ENCODE data around the gene SPPL2A.
A peak's percentile ranks its signal among the peaks of the same experiment; 100 is the strongest.

Gene SPPL2A

DNA sequence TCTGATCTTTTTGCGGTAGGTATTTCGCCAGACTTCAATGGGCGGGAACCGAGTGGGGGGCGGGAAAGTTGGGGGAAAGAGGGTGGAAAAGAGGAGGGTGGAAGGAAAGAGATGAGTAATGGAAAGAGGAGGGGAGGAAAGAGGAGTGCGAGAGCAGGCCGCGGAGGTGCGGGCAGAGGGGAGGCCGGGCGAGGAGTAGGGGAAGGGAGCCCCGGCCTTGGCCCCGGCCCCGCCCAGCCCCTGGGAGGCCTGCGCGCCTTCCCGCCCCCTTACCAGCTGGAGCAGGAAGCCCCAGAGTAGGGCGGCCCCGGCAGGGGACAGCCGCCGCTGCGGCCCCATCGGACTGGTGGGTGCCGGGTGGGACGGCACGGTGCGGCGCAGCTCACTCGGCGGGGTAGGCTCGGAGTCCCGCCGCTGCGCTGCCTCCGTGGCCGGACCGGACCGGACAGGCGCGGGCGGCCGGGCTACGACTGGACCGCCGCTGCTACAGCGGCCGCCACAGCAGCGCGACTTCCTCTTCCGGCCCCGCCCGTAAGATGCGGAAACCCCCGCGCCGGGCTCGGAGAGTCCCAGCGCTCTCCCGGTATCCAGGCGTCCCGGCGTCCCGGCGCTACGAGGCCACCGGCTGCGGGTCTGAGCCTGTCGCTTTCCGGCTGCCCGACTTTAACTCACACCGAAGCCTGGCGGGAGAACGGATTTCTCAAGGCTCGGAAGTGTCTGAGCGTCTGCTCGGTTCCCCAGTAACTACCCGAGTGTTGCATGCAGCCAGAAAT, at the start of gene SPPL2A:
TSS of gene SPPL2A (minus strand) at position 512 of the 773 bp plus-strand sequence. CDS start at position 339, 173 bp downstream.
- Histone ChIP-seq H3K4me2 (ENCODE audit: low read depth, low read length, poor library complexity, severe bottlenecking) (peak within 1 kb of the TSS; percentile 94), H3K9ac (ENCODE audit: low read depth, low read length, poor library complexity, severe bottlenecking) (peak within 1 kb of the TSS; percentile 87), H3F3A (ENCODE audit: low read depth) (no peaks in the 10 kb centered on the region), H2AFZ (ENCODE audit: low read length) (peak within 1 kb of the TSS; percentile 88), H3K4me1 (ENCODE audit: insufficient read depth, low read length, poor library complexity, severe bottlenecking) (peaks cover 7% of the 10 kb centered on the region), H3K36me3 (ENCODE audit: insufficient read depth, low read length) (no peaks in the 10 kb centered on the region), H3K79me2 (ENCODE audit: insufficient read depth, low read length) (peaks cover 44% of the 10 kb centered on the region), H3K4me3 (ENCODE audit: low read length, poor library complexity, severe bottlenecking) (peak within 1 kb of the TSS; percentile 82), H4K20me1 (ENCODE audit: insufficient read depth, low read length, poor library complexity, severe bottlenecking) (peaks cover 4% of the 10 kb centered on the region), H3K27me3 (ENCODE audit: insufficient read depth, low read length, poor library complexity, severe bottlenecking) (no peaks in the 10 kb centered on the region), H3K9me3 (ENCODE audit: insufficient read depth, low read depth, low read length) (no peaks in the 10 kb centered on the region), H3K9me2 (replicated peaks; ENCODE audit: low read depth, low read length) (no peaks in the 10 kb centered on the region)
- no peak for TF ChIP-seq EZH2phosphoT487 (IDR thresholded peaks at IDR 0.05; ENCODE audit: borderline replicate concordance)
- TF ChIP-seq, protein P1, sequence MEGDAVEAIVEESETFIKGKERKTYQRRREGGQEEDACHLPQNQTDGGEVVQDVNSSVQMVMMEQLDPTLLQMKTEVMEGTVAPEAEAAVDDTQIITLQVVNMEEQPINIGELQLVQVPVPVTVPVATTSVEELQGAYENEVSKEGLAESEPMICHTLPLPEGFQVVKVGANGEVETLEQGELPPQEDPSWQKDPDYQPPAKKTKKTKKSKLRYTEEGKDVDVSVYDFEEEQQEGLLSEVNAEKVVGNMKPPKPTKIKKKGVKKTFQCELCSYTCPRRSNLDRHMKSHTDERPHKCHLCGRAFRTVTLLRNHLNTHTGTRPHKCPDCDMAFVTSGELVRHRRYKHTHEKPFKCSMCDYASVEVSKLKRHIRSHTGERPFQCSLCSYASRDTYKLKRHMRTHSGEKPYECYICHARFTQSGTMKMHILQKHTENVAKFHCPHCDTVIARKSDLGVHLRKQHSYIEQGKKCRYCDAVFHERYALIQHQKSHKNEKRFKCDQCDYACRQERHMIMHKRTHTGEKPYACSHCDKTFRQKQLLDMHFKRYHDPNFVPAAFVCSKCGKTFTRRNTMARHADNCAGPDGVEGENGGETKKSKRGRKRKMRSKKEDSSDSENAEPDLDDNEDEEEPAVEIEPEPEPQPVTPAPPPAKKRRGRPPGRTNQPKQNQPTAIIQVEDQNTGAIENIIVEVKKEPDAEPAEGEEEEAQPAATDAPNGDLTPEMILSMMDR (conservative IDR thresholded peaks at IDR 0.05; ENCODE audit: low read length), result no peak

DNA sequence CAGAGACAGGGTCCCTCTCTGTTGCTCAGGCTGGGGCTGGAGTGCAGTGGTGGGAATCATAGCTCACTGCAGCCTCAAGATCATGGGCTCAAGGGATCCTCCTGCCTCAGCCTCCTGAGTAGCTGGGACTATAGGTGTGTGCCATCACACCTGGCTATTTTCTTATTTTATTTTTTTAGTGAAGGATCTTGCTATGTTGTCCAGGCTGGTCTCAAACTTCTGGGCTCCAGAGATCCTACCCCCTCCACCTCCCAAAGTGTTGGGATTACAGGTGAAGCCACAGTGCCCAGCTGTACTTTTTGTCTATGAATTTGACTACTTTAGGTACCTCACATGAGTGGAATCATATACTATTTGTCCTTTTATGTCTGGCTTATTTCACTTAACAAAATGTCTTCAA, 49.1 kb upstream of the SPPL2A start:
- no peaks in the 10 kb centered on the region for H3K79me2 ChIP-seq (ENCODE audit: insufficient read depth, low read length)
- H2AFZ ChIP-seq (ENCODE audit: low read length), result no peak overlapping the region
- no peaks in the 10 kb centered on the region for H3K36me3 ChIP-seq (ENCODE audit: insufficient read depth, low read length)
- no peaks in the 10 kb centered on the region for H3K9me2 ChIP-seq (replicated peaks; ENCODE audit: low read depth, low read length)
- no peaks in the 10 kb centered on the region for H4K20me1 ChIP-seq (ENCODE audit: insufficient read depth, low read length, poor library complexity, severe bottlenecking)
- no peaks in the 10 kb centered on the region for H3F3A ChIP-seq (ENCODE audit: low read depth)
- H3K4me3 ChIP-seq (ENCODE audit: low read length, poor library complexity, severe bottlenecking), result no peak overlapping the region
- no peaks in the 10 kb centered on the region for H3K9me3 ChIP-seq (ENCODE audit: insufficient read depth, low read depth, low read length)
- H3K4me2 ChIP-seq (ENCODE audit: low read depth, low read length, poor library complexity, severe bottlenecking), result no peak overlapping the region
- no peaks in the 10 kb centered on the region for H3K27me3 ChIP-seq (ENCODE audit: insufficient read depth, low read length, poor library complexity, severe bottlenecking)
- TF ChIP-seq, protein P1 (conservative IDR thresholded peaks at IDR 0.05; ENCODE audit: low read length), result no peak
- no peak for TF ChIP-seq EZH2phosphoT487 (IDR thresholded peaks at IDR 0.05; ENCODE audit: borderline replicate concordance)
- H3K4me1 ChIP-seq (ENCODE audit: insufficient read depth, low read length, poor library complexity, severe bottlenecking), result no peaks in the 10 kb centered on the region
- H3K9ac ChIP-seq (ENCODE audit: low read depth, low read length, poor library complexity, severe bottlenecking), result no peak overlapping the region

- no peaks in the 10 kb centered on the region for H3K27me3 ChIP-seq (ENCODE audit: insufficient read depth, low read length, poor library complexity, severe bottlenecking)
- no peak overlapping the region for H2AFZ ChIP-seq (ENCODE audit: low read length)
- H3K9me2 ChIP-seq (replicated peaks; ENCODE audit: low read depth, low read length), result no peaks in the 10 kb centered on the region
- no peak overlapping the region for H3K4me2 ChIP-seq (ENCODE audit: low read depth, low read length, poor library complexity, severe bottlenecking)
- H3K4me3 ChIP-seq (ENCODE audit: low read length, poor library complexity, severe bottlenecking), result no peak overlapping the region
- H3K79me2 ChIP-seq (ENCODE audit: insufficient read depth, low read length), result no peaks in the 10 kb centered on the region
- H3K4me1 ChIP-seq (ENCODE audit: insufficient read depth, low read length, poor library complexity, severe bottlenecking), result no peaks in the 10 kb centered on the region
- no peak overlapping the region for H3K9ac ChIP-seq (ENCODE audit: low read depth, low read length, poor library complexity, severe bottlenecking)
- no peaks in the 10 kb centered on the region for H4K20me1 ChIP-seq (ENCODE audit: insufficient read depth, low read length, poor library complexity, severe bottlenecking)
- no peak for TF ChIP-seq EZH2phosphoT487 (IDR thresholded peaks at IDR 0.05; ENCODE audit: borderline replicate concordance)
- TF ChIP-seq, protein P1 (conservative IDR thresholded peaks at IDR 0.05; ENCODE audit: low read length), result no peak
- no peaks in the 10 kb centered on the region for H3K9me3 ChIP-seq (ENCODE audit: insufficient read depth, low read depth, low read length)
- H3K36me3 ChIP-seq (ENCODE audit: insufficient read depth, low read length), result no peaks in the 10 kb centered on the region
- H3F3A ChIP-seq (ENCODE audit: low read depth), result no peaks in the 10 kb centered on the region
Observed at GRCh38 chr15:50813865-50814264, 48.4 kb upstream of the SPPL2A start.
